ENCODE results near the gene UTP14C. TPM values are rescaled to one million over a fixed set of nuclear protein-coding genes. Genes with fewer than 3 reads are reported as not detected.

The UTP14C gene
- total RNA-seq, 1 donor from 2014 or later, result 19.7 TPM

- Mint-ChIP-seq H3K4me1 (peaks cover 12% of the 10 kb centered on the region), H3K36me3 (ENCODE audit: low read depth) (no peaks in the 10 kb centered on the region), H3K27ac (ENCODE audit: unreplicated experiment) (no peak overlapping the region), H3K27me3 (ENCODE audit: low read depth) (no peaks in the 10 kb centered on the region), H3K4me3 (no peak overlapping the region), H3K9me3 (no peaks in the 10 kb centered on the region)
- DNase-seq (ENCODE audit: low read depth, low spot score), result no peak
- no peak for TF ChIP-seq CTCF (conservative IDR thresholded peaks at IDR 0.05)
These were observed 28.6 kb upstream of the UTP14C start for GRCh38 chr13:51995677-51996551.

- no peak overlapping the region for H3K27ac Mint-ChIP-seq (ENCODE audit: unreplicated experiment)
- no peaks in the 10 kb centered on the region for H3K9me3 Mint-ChIP-seq
- no peak for DNase-seq (ENCODE audit: low read depth, low spot score)
- H3K36me3 Mint-ChIP-seq (ENCODE audit: low read depth), result no peaks in the 10 kb centered on the region
- TF ChIP-seq CTCF (conservative IDR thresholded peaks at IDR 0.05), result no peak
- H3K27me3 Mint-ChIP-seq (ENCODE audit: low read depth), result no peaks in the 10 kb centered on the region
- peaks cover 17% of the 10 kb centered on the region for H3K4me1 Mint-ChIP-seq
- no peak overlapping the region for H3K4me3 Mint-ChIP-seq
These were observed 27.9 kb upstream of the UTP14C start for GRCh38 chr13:51996641-51997040.

GRCh38 chr13:51997186-51997585 lies 27.3 kb upstream of the UTP14C start:
- Mint-ChIP-seq H3K4me1 (peaks cover 17% of the 10 kb centered on the region), H3K27ac (ENCODE audit: unreplicated experiment) (peak overlapping the region; percentile 47), H3K9me3 (no peaks in the 10 kb centered on the region), H3K27me3 (ENCODE audit: low read depth) (no peaks in the 10 kb centered on the region), H3K4me3 (no peak overlapping the region), H3K36me3 (ENCODE audit: low read depth) (no peaks in the 10 kb centered on the region)
- TF ChIP-seq CTCF (conservative IDR thresholded peaks at IDR 0.05), result no peak
- DNase-seq (ENCODE audit: low read depth, low spot score), result no peak

GRCh38 chr13:51997641-51998330 lies 26.7 kb upstream of the UTP14C start:
- peak overlapping the region; percentile 47 for H3K27ac Mint-ChIP-seq (ENCODE audit: unreplicated experiment)
- no peak overlapping the region for H3K4me3 Mint-ChIP-seq

More at GRCh38 chr13:51997641-51998330, 26.7 kb upstream of the UTP14C start:
- no peak for TF ChIP-seq CTCF (conservative IDR thresholded peaks at IDR 0.05)
- DNase-seq (ENCODE audit: low read depth, low spot score), result no peak
- peaks cover 17% of the 10 kb centered on the region for H3K4me1 Mint-ChIP-seq
- no peaks in the 10 kb centered on the region for H3K27me3 Mint-ChIP-seq (ENCODE audit: low read depth)
- H3K36me3 Mint-ChIP-seq (ENCODE audit: low read depth), result no peaks in the 10 kb centered on the region
- H3K9me3 Mint-ChIP-seq, result no peaks in the 10 kb centered on the region
